GM12892 (cell line): ENCODE data around the gene NCOR2.

Experiments
- POLR2AphosphoS5 ChIP-seq: IDR thresholded peaks from 2 replicates; pipeline ENCODE4 v1.6.1; 2011; ENCODE audit warnings: low read depth, low read length, control low read depth
- TAF1 ChIP-seq: IDR thresholded peaks from 2 replicates; pipeline ENCODE4 v1.6.1; 2011; ENCODE audit warnings: low read depth, mild to moderate bottlenecking, control low read depth, low read length, borderline replicate concordance

DNA sequence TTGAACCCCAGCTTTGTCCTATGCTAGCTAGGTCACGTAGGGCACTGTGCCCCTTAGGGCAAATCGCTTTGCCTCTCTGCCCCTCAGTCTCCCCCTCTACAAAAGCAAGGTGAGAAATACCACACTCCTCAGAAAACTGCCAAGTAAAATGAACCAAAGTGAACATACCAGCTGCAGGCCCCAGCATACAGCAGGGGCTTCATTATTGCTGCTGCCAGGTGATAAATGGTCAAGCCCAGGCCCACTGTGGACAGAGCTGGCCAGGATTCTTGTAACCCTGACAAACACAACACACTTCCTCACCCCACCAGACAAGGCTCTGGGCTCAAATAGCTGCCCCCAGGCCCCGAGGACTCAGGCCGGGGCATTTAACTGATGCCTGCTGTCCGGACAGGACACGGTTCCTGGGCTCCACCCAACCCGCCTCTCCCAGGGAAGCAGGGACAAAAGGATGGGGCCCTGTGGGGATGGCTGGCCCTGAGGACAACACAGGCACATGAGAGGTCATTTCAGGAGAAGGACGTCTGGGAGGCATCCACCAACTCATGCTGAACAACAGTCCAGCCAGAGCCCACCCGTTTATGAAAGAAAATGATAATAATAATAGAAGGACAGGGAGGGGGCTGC lies 36.7 kb downstream of the NCOR2 start:
- TF ChIP-seq POLR2AphosphoS5: no peak
- TF ChIP-seq TAF1: no peak
